Ectodermal cell (in vitro differentiated cells): ENCODE data around the gene SLC9A5.

Experiments
- H3K27ac ChIP-seq: 2 replicates; pipeline ENCODE4 v1.7.0; 2013; ENCODE audit warnings: mild to moderate bottlenecking, low read depth, low read length; ENCODE audit not compliant: insufficient read depth, poor library complexity, severe bottlenecking
- H3K27me3 ChIP-seq: 2 replicates; pipeline ENCODE4 v1.7.0; 2013; ENCODE audit warnings: mild to moderate bottlenecking, low read length; ENCODE audit not compliant: insufficient read depth, control insufficient read depth, poor library complexity, severe bottlenecking
- H3K36me3 ChIP-seq: one replicate; pipeline ENCODE4 v1.7.0; 2013; ENCODE audit warnings: low read length; ENCODE audit not compliant: control insufficient read depth, insufficient read depth
- H3K4me1 ChIP-seq: one replicate; pipeline ENCODE4 v1.7.0; 2013; ENCODE audit warnings: low read length; ENCODE audit not compliant: control insufficient read depth, insufficient read depth
- H3K4me3 ChIP-seq: 2 replicates; pipeline ENCODE4 v1.7.0; 2013; ENCODE audit warnings: low read depth, low read length, control low read depth; ENCODE audit not compliant: insufficient read depth
- H3K9me3 ChIP-seq: 2 replicates; pipeline ENCODE4 v1.7.0; 2013; ENCODE audit warnings: mild to moderate bottlenecking, low read length, moderate library complexity; ENCODE audit not compliant: control insufficient read depth
- WGBS, 2 experiments: methylation state at CpG; one replicate each; pipeline ENCODE4 v1.1.7; 2013; ENCODE audit warnings: missing lambda C conversion rate in 2 of 2; 5-methylcytosine and 5-hydroxymethylcytosine counted together

SLC9A5 gene

GRCh38 chr16:67206838-67207248, 41.9 kb upstream of the SLC9A5 start:
- no peak overlapping the region for H3K27ac ChIP-seq
- WGBS, 2 experiments: 61 to 65% methylated on average over 3 of the region's 3 CpGs
- H3K4me1 ChIP-seq: peaks cover 15% of the 10 kb centered on the region
- no peak overlapping the region for H3K4me3 ChIP-seq
- H3K27me3 ChIP-seq: no peaks in the 10 kb centered on the region
- no peaks in the 10 kb centered on the region for H3K9me3 ChIP-seq
- no peaks in the 10 kb centered on the region for H3K36me3 ChIP-seq

DNA sequence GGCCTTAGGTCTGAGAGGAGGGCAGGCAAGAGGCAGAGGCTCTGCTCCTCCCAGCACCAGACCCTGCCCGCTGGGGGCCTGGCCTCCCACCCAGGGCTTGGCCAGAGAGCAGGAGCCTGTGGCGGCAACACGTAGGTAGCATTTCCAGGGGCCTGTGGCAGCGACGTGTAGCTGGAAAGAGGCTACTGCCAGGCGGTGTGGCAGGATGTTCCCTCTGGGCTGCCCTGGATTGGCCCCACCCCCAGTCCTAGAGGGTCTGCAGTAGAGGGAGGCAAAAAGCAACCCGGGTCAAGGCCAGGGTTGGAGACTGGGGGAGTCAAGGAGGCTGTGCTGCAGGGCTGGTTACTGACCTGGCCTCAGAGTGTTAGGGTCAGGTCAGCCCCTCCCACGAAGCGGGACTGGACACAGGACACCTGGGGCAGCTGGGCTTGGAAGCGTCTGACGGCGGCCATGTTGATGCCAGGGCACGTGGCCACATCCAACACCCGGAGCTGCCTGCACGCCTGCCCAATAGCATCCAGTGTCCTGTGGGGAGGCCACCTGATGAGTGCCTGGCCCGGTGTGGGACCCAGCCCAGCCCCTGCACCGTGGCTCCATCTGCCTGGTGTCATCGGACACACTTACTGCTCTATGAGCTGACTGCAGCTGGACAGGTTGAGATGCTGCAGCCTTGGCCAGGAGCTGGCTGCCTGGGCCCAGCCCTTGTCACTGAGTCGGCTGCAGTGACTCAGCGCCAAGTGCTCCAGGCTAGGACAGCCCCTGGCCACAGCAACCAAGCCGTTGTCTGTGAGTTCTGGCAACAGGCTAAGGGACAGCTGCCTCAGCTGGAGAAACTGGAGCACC, 41.3 kb upstream of the SLC9A5 start:
- no peaks in the 10 kb centered on the region for H3K27me3 ChIP-seq
- no peak overlapping the region for H3K27ac ChIP-seq
- H3K4me3 ChIP-seq: no peak overlapping the region
- H3K4me1 ChIP-seq: peaks cover 15% of the 10 kb centered on the region
- WGBS, 2 experiments: 82% methylated on average over 21 of the region's 21 CpGs
- no peaks in the 10 kb centered on the region for H3K9me3 ChIP-seq
- H3K36me3 ChIP-seq: no peaks in the 10 kb centered on the region

- no peak overlapping the region for H3K4me3 ChIP-seq
- 93 to 94% methylated on average over 11 of the region's 11 CpGs for WGBS, 2 experiments
- peaks cover 15% of the 10 kb centered on the region for H3K4me1 ChIP-seq
- no peaks in the 10 kb centered on the region for H3K36me3 ChIP-seq
- no peaks in the 10 kb centered on the region for H3K9me3 ChIP-seq
- H3K27ac ChIP-seq: no peak overlapping the region
- H3K27me3 ChIP-seq: no peaks in the 10 kb centered on the region
These were observed 40.5 kb upstream of the SLC9A5 start for GRCh38 chr16:67208154-67208896.

DNA sequence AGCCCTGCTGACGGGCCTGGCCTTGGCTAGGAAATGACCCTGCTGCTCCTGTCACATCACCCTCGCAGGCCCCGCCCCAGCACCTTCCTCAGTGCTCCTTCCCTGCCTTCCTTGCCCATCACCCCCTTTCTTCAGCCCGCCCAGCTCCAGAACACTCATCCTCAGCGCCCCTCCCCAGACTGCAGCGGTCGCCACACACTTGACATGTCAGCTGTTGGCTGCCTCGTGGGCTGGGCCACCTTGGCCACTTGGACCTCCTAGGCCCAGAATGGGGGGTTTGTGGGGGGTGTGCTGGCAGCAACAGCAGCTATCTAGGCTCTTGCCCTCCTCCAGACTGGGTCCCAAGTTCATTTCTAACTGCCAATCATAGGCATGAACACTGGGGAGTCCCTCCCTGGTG, 39.2 kb upstream of the SLC9A5 start:
- H3K4me3 ChIP-seq: no peak overlapping the region
- no peak overlapping the region for H3K27ac ChIP-seq
- no peaks in the 10 kb centered on the region for H3K9me3 ChIP-seq
- peaks cover 15% of the 10 kb centered on the region for H3K4me1 ChIP-seq
- no peaks in the 10 kb centered on the region for H3K27me3 ChIP-seq
- H3K36me3 ChIP-seq: no peaks in the 10 kb centered on the region
- 86% methylated on average over 8 of the region's 8 CpGs for WGBS, 2 experiments

DNA sequence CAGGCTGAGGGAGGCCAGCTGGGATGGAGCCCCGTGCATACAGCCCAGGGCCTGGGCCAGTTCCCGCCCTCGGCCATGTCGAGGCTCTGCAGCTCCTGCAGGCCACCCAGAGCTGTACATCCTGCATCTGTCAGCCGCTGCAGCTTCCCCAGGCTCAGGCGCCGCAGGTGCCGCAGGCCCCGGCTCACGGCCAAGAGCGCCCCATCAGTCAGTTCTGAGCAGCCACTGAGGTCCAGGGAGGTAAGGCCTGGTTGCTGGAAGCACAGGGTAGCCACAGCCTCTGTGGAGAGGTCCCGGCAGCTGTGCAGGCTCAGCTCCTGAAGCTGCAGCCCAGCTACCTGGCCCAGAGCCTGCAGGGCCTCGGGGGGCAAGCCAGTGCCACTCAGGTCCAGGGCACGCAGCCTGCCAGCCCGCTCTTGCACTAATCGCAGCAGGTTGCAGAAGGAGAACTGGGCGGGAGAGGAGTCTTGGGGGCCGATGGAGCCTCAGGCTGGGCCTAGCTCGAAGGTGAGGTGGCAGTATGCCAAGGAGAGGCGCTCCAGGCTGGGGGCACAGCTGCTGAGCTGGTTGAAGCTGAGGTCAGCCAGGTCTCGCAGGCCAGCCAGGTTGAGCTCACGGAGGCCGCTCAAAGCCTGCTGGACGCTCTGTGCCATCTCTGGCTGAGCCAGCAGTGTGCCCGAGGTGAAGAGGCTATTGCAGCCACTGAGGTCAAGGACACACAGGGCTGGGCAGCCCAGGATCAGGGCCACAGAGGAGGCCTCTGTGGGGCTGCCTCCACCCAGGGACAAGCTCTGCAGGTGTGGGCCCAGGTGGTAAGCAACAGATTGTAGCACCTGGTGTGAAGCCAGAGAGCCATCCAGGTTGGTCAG, 38.5 kb upstream of the SLC9A5 start:
- Histone ChIP-seq H3K27me3 (no peaks in the 10 kb centered on the region), H3K4me3 (no peak overlapping the region), H3K9me3 (no peaks in the 10 kb centered on the region), H3K27ac (no peak overlapping the region), H3K36me3 (no peaks in the 10 kb centered on the region), H3K4me1 (peaks cover 15% of the 10 kb centered on the region)
- WGBS, 2 experiments: 91 to 92% methylated on average over 25 of the region's 25 CpGs

- Histone ChIP-seq H3K36me3 (no peaks in the 10 kb centered on the region), H3K9me3 (no peaks in the 10 kb centered on the region), H3K4me3 (no peak overlapping the region), H3K27me3 (no peaks in the 10 kb centered on the region), H3K4me1 (peaks cover 11% of the 10 kb centered on the region), H3K27ac (no peak overlapping the region)
- WGBS, 2 experiments: 84 to 87% methylated on average over 7 of the region's 7 CpGs
These were observed 37.1 kb upstream of the SLC9A5 start for GRCh38 chr16:67211674-67212073.

DNA sequence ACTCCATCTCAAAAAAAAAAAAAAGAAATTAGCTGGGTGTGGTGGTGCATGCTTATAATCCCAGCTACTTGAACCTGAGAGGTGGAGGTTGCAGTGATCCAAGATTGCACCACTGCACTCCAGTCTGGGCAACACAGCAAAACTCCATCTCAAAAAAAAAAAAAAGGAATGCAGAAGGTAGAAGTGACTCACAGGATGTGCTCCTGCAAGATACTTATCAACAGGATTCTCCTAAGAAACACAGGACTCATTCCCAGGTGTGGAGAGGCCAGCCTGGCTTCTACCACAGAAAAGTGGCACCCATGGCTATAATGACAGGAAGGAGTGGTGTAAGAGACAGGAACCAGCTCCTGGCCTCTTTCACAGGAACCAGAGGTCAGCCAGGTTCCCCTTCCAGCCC, 36.0 kb upstream of the SLC9A5 start:
- H3K27me3 ChIP-seq: no peaks in the 10 kb centered on the region
- H3K4me3 ChIP-seq: no peak overlapping the region
- no peak overlapping the region for H3K27ac ChIP-seq
- H3K9me3 ChIP-seq: no peaks in the 10 kb centered on the region
- H3K36me3 ChIP-seq: no peaks in the 10 kb centered on the region
- H3K4me1 ChIP-seq: no peaks in the 10 kb centered on the region

DNA sequence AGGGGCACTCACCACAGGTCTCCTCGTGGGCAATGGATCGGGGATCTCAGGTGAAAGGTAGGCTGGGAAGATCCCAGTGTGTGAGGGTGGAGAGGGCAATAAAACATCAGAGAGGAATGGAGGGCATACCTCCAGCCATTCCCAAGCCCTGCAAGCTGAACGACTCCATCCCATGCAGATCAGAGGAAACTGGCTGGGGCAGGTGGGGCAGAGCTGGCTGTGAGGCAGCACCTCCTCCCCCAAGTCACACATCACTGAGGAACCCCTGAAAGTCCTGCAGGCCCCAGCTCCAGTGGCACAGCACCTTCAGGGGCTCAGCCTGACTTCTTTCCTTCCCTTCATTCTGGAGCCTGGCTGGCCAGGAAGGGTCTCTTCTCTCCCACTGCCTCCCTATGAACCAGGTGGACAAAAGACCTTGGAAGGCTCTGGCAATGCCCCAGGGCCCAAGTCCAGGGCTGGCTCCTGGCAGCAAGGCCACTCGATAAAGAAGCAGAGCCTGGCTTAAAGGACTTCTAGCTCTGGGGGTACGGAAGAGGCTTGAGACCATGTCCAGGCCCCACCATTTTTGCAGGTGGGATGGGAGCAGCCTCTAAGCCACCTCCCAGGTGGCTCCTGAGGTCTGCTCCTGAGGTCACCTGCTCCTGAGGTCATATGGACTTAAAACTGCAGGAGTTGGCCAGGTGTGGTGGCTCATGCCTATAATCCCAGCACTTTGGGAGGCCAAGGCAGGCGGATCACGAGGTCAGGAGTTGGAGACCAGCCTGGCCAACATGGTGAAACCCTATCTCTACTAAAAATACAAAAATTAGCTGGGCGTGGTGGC, 35.4 kb upstream of the SLC9A5 start:
- Histone ChIP-seq H3K9me3 (no peaks in the 10 kb centered on the region), H3K36me3 (no peaks in the 10 kb centered on the region), H3K4me3 (no peak overlapping the region), H3K4me1 (no peaks in the 10 kb centered on the region), H3K27ac (no peak overlapping the region), H3K27me3 (no peaks in the 10 kb centered on the region)
- 86 to 89% methylated on average over 8 of the region's 8 CpGs for WGBS, 2 experiments

DNA sequence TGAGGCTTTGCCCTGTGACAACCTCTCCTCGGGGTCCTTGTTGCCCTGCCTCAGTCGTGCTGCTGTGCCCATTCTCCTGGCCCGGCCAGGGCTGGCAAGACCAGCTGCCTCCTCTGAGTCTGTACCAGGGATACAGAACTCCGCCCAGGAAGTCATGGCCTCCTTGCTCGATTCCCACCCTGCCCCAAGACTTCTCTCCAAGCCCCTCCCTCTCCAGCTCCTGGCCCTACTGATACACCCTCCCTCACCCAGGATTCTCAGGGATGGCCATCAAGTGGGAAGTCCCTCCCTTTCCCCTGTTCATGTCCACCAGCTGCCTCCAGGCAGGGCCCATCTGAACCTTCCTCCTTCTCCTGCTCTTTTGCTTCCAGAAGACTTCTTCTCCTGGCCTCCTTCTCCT, 33.1 kb upstream of the SLC9A5 start:
- H3K27ac ChIP-seq: no peak overlapping the region
- H3K4me3 ChIP-seq: no peak overlapping the region
- no peaks in the 10 kb centered on the region for H3K4me1 ChIP-seq
- no peaks in the 10 kb centered on the region for H3K9me3 ChIP-seq
- H3K27me3 ChIP-seq: no peaks in the 10 kb centered on the region
- 77% methylated on average over 5 of the region's 5 CpGs for WGBS, 2 experiments
- no peaks in the 10 kb centered on the region for H3K36me3 ChIP-seq
